Fibroblast of mammary gland (primary cell): ENCODE results near the gene SYCN.
A peak's percentile ranks its signal among the peaks of the same experiment; 100 is the strongest.

Experiments used
- DNase-seq: peaks from one replicate; pipeline ENCODE4 v3.0.0-alpha.2; 2010; ENCODE audit warnings: low read depth
- H3K4me3 ChIP-seq: 2 replicates; pipeline ENCODE4 v1.5.1; 2011; ENCODE audit warnings: low read depth, mild to moderate bottlenecking, low read length, moderate library complexity; ENCODE audit not compliant: control insufficient read depth
- TF ChIP-seq, protein P1 (sequence below): conservative IDR thresholded peaks from 2 replicates; pipeline ENCODE4 v1.5.1; 2011; ENCODE audit warnings: low read depth, low read length, inconsistent platforms; ENCODE audit not compliant: control insufficient read depth, insufficient read depth

The SYCN gene

DNA sequence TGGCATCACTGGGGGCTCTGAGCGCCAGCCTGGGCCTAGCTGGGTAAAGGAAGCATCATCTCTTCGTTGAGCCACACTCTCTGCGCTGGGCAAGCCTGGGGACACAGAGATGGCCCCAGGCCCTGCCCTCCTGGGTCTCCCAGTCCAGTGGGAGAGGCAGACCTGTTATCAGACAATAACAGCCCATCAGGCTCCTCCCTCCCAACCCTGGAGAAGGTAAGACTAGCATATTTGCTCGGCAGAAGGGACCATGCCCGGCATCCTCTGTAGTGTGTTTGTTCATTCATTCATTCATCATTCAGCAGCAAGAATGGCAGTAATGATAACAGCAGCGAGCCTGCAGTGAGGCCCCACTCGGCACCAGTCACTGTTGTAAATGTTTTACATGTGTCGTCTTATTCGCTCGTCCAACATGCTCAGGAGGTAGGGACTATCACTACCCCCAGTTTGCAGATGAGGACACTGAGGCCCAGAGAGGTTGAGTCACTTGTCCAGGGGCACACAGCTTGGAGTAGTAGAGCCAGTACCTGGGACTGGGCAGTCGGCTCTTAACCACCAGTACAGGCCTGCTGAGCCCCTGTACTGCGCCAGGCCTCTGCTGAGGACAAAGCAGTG is 45.3 kb downstream of the SYCN start:
- TF ChIP-seq, protein P1, sequence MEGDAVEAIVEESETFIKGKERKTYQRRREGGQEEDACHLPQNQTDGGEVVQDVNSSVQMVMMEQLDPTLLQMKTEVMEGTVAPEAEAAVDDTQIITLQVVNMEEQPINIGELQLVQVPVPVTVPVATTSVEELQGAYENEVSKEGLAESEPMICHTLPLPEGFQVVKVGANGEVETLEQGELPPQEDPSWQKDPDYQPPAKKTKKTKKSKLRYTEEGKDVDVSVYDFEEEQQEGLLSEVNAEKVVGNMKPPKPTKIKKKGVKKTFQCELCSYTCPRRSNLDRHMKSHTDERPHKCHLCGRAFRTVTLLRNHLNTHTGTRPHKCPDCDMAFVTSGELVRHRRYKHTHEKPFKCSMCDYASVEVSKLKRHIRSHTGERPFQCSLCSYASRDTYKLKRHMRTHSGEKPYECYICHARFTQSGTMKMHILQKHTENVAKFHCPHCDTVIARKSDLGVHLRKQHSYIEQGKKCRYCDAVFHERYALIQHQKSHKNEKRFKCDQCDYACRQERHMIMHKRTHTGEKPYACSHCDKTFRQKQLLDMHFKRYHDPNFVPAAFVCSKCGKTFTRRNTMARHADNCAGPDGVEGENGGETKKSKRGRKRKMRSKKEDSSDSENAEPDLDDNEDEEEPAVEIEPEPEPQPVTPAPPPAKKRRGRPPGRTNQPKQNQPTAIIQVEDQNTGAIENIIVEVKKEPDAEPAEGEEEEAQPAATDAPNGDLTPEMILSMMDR, result no peak
- H3K4me3 ChIP-seq, result no peak overlapping the region
- DNase-seq, result no peak

DNA sequence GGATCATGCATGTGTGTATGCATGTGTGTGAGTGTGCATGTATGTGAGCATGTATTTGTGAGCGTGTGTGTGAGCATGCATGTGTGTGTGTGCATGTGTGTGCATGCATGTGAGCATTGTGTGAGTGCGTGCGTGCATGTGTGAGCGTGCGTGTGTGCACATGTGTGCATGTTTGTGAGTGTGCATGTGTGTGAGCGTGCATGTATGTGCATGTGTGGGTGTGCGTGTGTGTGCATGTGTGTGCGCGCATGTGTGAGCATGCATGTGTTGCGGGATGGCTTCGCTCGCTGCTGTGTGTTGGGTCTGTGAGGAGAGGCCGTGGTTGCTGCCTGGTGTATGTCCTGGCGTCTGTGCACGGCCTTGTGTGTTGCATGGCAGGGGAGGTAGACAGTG is 46.1 kb downstream of the SYCN start:
- TF ChIP-seq, protein P1, result no peak
- no peak for DNase-seq
- peak overlapping the region; percentile 16 for H3K4me3 ChIP-seq

GRCh38 chr19:39157275-39157996 is 46.6 kb downstream of the SYCN start:
- peak; percentile 21 for DNase-seq
- H3K4me3 ChIP-seq, result peak overlapping the region; percentile 39
- TF ChIP-seq, protein P1, result no peak

GRCh38 chr19:39156326-39157230 is 47.5 kb downstream of the SYCN start:
- TF ChIP-seq, protein P1, result no peak
- peak overlapping the region; percentile 39 for H3K4me3 ChIP-seq
- peak; percentile 43 for DNase-seq

DNA sequence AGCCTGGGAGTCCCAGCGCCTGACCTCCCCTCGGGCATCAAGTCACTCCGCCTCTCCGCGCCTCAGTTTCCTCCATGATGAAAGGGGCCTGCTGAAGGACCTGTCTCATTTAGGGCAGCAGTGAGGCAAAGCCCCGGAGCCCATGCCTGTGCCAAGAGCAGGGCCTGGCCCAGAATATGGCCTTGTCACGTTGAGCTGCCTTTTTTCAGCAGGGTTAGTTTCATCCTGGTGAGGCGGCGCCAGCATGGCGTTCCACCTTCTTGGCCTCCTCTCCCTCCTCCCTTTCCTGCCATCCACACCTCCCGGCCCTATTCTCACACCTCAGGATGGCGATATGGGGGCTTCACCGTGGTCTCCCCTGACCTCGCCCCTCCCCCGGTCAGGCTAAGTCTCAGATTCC is 48.3 kb downstream of the SYCN start:
- no peak overlapping the region for H3K4me3 ChIP-seq
- DNase-seq, result no peak
- TF ChIP-seq, protein P1, result no peak

- no peak for DNase-seq
- H3K4me3 ChIP-seq, result no peak overlapping the region
- TF ChIP-seq, protein P1, result no peak
Measured at GRCh38 chr19:39155114-39155700, 48.9 kb downstream of the SYCN start.
